Activated CD8-positive, alpha-beta T cell treated with anti-CD3 and anti-CD28 coated beads, Interleukin-2, amount 10 ng/mL, durations not matched to agents 7 days and 5 days (primary cell): Measurements from ENCODE around the gene ERC2. TPM values are rescaled to one million over a fixed set of nuclear protein-coding genes. Genes with fewer than 3 reads are reported as not detected.
A peak's percentile ranks its signal among the peaks of the same experiment; 100 is the strongest.

ENCODE experiments used
- ATAC-seq: fragments of 150-1000 bp; cut with Tn5 transposase; one replicate; pipeline ENCODE4 v1.10.0; 2021; ENCODE audit warnings: moderate library complexity
- CTCF ChIA-PET: fragments of 350-600 bp; sonication (Branson Sonifier 250); formaldehyde crosslinking; loops from one replicate; lab custom pipeline; 2021; ENCODE audit warnings: antibody characterized with exemption; lab: Charles Lee
- POLR2A ChIA-PET: fragments of 350-600 bp; sonication (Branson Sonifier 250); formaldehyde crosslinking; loops from one replicate; lab custom pipeline; 2021; ENCODE audit warnings: antibody characterized with exemption; lab: Charles Lee
- DNase-seq: peaks from one replicate; pipeline ENCODE4 v3.0.0-alpha.2; 2020
- H3K27ac Mint-ChIP-seq: one replicate; pipeline ENCODE4 v1.8.0; 2021; ENCODE audit warnings: mild to moderate bottlenecking, mixed read lengths
- H3K27me3 Mint-ChIP-seq: one replicate; pipeline ENCODE4 v1.8.0; 2021; ENCODE audit warnings: low read depth, mixed read lengths
- H3K36me3 Mint-ChIP-seq: one replicate; pipeline ENCODE4 v1.8.0; 2021; ENCODE audit warnings: low read depth, mixed read lengths
- H3K4me1 Mint-ChIP-seq: one replicate; pipeline ENCODE4 v1.8.0; 2021; ENCODE audit warnings: low read depth, mixed read lengths
- H3K4me3 Mint-ChIP-seq: one replicate; pipeline ENCODE4 v1.8.0; 2021; ENCODE audit warnings: mild to moderate bottlenecking, mixed read lengths
- H3K9me3 Mint-ChIP-seq: one replicate; pipeline ENCODE4 v1.8.0; 2022; ENCODE audit warnings: mixed read lengths; ENCODE audit not compliant: insufficient read depth
- total RNA-seq, 2 experiments: library from RNA; stranded (reverse); gene quantifications; one replicate each; pipeline ENCODE4 v1.2.3, GENCODE V29; 2021

ERC2 gene
- total RNA-seq, 2 experiments from 2014 or later: not detected

DNA sequence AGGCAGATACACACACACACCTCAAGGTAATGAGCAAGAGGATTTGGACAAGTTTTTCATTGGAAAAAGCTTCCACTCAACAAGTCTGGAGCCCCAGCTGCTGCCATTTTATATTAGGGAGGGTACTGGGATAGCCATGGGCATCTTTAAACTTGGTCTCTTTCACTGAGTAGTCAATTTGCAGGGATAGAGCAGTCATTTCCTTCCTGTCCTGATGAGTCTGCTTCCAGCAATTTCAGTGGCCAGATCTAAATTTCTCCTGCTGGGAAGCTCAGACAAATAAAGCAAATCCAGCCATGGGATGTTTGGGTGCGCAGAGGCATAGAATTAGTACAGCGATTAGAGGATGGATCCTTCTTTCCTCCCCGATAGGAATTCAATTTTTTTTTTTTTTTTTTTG, 874 bp upstream of the ERC2 start:
- H3K4me3 Mint-ChIP-seq: no peak overlapping the region

DNA sequence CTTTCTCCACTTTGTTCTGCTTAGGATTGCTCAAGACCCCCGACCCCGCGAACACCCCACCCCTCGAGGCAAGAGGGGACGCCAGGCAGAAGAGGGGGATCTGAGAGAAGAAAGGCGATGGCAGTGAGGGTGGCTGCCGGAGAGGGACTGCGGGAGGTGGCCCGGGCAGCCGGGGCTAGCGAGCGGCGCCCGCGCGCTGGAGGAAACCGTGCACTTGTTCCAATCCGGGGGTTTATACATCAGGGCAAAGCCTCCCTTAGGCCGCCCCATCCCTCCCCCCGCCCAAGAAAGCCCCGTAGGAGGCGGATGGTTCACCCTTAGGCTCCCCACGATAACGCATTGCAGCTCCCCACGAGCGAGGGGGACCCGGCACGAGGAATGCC, 475 bp downstream of the ERC2 start:
- no peaks in the 10 kb centered on the region for H3K36me3 Mint-ChIP-seq
- peak overlapping the region; percentile 55 for H3K4me3 Mint-ChIP-seq
- H3K4me1 Mint-ChIP-seq: peaks cover 3% of the 10 kb centered on the region
- ChIA-PET CTCF (no interaction called here), POLR2A (no interaction called here)
- ATAC-seq: peak; percentile 54
- DNase-seq: no peak
- no peaks in the 10 kb centered on the region for H3K9me3 Mint-ChIP-seq
- H3K27me3 Mint-ChIP-seq: peaks cover 58% of the 10 kb centered on the region
- no peak overlapping the region for H3K27ac Mint-ChIP-seq

More for the DNA sequence above, 874 bp upstream of the ERC2 start:
- no peaks in the 10 kb centered on the region for H3K9me3 Mint-ChIP-seq
- H3K4me1 Mint-ChIP-seq: peaks cover 3% of the 10 kb centered on the region
- H3K36me3 Mint-ChIP-seq: no peaks in the 10 kb centered on the region
- CTCF ChIA-PET: interaction anchor here (0.9 to 1.7 kb wide), 2 partner anchors 12 to 129 kb away, joined by 3 read pairs; no protein-coding TSS in a partner anchor
- no peak overlapping the region for H3K27ac Mint-ChIP-seq
- POLR2A ChIA-PET: no interaction called here
- H3K27me3 Mint-ChIP-seq: peaks cover 64% of the 10 kb centered on the region
- no peak for DNase-seq
- ATAC-seq: no peak

DNA sequence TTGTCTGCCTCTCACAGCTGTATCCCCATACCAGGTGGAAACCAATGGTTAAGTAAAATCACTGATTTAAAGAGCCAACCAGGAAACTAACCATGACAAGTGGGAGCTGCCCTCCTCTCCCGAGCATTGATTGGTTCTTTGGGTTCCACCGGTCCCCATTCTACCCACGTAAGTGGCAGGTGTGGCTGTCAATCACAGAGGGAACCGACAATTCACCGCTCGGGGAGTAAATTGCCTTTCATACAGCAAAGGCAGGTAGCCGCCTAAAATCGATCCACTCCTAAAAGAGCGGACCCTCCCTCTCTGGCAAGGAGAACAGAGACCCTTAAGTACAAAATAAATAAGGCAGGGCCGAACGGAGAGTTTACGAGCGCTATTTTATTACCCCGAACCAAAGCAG, 1.2 kb downstream of the ERC2 start:
- peaks cover 3% of the 10 kb centered on the region for H3K4me1 Mint-ChIP-seq
- no peaks in the 10 kb centered on the region for H3K9me3 Mint-ChIP-seq
- peaks cover 55% of the 10 kb centered on the region for H3K27me3 Mint-ChIP-seq
- ChIA-PET CTCF (no interaction called here), POLR2A (no interaction called here)
- no peaks in the 10 kb centered on the region for H3K36me3 Mint-ChIP-seq
- ATAC-seq (peak; percentile 70), DNase-seq (peak; percentile 46)
- H3K4me3 Mint-ChIP-seq: peak overlapping the region; percentile 55
- no peak overlapping the region for H3K27ac Mint-ChIP-seq

DNA sequence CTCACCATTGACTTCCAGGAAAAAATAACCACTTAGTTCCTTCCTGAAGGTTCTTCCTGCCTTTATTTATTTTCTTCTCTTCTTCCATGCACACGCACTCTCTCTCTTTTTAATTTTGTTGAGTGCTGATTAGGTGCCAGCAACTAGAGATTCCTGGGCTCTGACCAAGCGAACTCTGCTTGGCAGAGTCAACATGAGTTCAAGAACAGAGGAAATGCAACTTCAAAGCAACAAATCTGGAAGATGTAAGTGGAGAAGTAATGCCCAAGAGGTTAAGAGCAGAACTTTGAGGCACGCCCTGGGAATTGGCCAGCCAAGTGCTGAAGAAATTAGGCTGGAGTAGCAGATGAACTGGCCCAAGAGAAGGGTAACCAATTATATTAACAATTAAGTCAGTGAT, 8.5 kb downstream of the ERC2 start:
- ATAC-seq (no peak), DNase-seq (no peak)
- H3K9me3 Mint-ChIP-seq: no peaks in the 10 kb centered on the region
- no peaks in the 10 kb centered on the region for H3K36me3 Mint-ChIP-seq
- peaks cover 24% of the 10 kb centered on the region for H3K27me3 Mint-ChIP-seq
- H3K27ac Mint-ChIP-seq: no peak overlapping the region
- H3K4me1 Mint-ChIP-seq: no peaks in the 10 kb centered on the region
- CTCF ChIA-PET: no interaction called here
- POLR2A ChIA-PET: no interaction called here
- no peak overlapping the region for H3K4me3 Mint-ChIP-seq

DNA sequence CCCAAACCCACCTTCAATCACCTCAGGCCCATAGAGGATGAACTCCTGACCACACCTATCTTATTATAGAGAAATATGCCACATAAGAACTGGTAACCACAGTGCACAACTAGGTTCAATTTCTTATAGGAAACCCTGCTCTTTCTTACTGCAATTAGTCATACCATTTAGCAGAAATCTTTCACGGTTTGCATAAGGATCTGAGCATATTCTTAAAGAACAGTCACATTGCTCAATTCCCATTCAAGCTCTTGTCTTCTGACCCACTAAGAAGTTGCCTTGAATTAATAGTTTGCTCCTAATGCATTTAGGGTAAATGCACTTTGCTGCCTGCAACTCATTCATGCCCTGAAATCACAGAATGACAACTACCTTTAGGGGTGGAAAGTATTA, 9.2 kb downstream of the ERC2 start:
- Mint-ChIP-seq H3K9me3 (no peaks in the 10 kb centered on the region), H3K36me3 (no peaks in the 10 kb centered on the region), H3K4me3 (no peak overlapping the region)

DNA sequence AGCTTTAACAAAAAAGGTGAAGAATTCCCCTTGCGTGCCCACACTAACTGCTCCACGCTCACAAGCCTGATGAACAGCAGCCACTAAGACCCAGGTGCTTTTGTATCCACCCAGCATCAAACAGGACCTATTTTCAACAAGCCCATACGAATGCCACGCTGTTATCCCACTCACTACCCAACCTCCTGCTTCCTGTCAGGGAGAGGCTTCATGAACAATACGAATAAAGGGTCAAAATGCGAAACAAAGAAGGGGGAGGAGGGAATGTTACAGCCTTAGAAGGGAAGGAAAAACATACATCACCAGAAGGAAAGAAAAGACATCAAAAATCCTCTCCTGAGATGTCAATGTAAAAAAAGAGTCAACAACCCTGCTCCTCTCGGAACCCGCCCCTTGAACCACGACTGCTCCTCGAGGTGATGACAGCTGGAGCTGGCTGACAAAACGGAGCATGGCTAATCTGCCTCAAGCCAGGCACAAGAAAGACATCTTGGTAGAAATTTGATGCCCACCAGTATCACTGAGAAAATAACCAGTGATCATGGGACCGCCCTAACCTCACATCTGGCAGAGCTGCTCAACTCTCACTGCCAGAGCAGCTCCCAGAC, 9.7 kb downstream of the ERC2 start:
- Mint-ChIP-seq H3K36me3 (no peaks in the 10 kb centered on the region), H3K27me3 (peaks cover 21% of the 10 kb centered on the region), H3K9me3 (no peaks in the 10 kb centered on the region), H3K27ac (no peak overlapping the region), H3K4me1 (no peaks in the 10 kb centered on the region), H3K4me3 (no peak overlapping the region)
- ATAC-seq (no peak), DNase-seq (no peak)
- ChIA-PET POLR2A (no interaction called here), CTCF (no interaction called here)

More for the DNA sequence above, 9.2 kb downstream of the ERC2 start:
- Mint-ChIP-seq H3K27ac (no peak overlapping the region), H3K27me3 (peaks cover 22% of the 10 kb centered on the region), H3K4me1 (no peaks in the 10 kb centered on the region)
- DNase-seq: no peak
- no peak for ATAC-seq
- CTCF ChIA-PET: no interaction called here
- POLR2A ChIA-PET: no interaction called here

DNA sequence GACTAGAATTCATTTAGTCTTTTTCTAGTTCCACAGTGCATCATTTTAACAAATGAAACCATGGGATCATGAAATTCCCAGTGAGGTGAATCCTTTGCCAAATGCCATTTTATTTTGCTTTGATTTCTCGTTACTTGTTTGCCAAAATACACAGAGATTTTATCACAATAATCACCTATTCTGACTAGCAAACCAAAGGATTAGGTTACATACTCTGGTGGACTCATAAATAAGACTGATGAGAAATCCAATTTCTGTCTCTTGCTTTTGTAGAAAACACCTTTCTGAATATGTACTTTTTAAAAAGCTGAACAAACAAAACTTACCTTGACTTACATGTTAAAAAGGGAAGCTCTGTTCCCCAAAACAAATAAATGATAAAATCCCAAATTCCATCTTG, 12.2 kb downstream of the ERC2 start:
- H3K4me3 Mint-ChIP-seq: no peak overlapping the region
- H3K27me3 Mint-ChIP-seq: peaks cover 24% of the 10 kb centered on the region

DNA sequence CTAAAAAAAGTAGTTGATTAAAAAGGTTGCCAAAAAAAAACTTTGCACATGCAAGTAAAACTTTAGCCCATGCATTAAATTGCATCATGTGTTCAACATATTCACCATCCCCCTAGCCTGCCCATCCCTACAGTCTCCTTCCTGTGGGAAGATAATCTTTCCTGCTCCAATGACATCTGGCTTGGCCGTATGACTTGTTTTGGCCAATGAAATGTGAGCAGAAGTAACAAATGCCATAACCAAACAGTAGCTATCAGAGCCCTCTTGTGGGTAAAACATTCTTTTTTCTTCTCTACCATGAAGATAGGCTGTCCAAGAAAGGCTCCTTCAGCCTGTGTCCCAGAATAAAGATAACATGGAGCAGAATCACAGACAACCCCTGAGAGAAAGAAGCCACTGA, 15.3 kb downstream of the ERC2 start:
- Mint-ChIP-seq H3K4me3 (no peak overlapping the region), H3K36me3 (no peaks in the 10 kb centered on the region), H3K27me3 (peaks cover 19% of the 10 kb centered on the region), H3K9me3 (no peaks in the 10 kb centered on the region), H3K4me1 (no peaks in the 10 kb centered on the region), H3K27ac (no peak overlapping the region)
- ChIA-PET CTCF (no interaction called here), POLR2A (no interaction called here)
- no peak for ATAC-seq
- no peak for DNase-seq

More for the DNA sequence above, 12.2 kb downstream of the ERC2 start:
- Mint-ChIP-seq H3K36me3 (no peaks in the 10 kb centered on the region), H3K9me3 (no peaks in the 10 kb centered on the region), H3K27ac (no peak overlapping the region), H3K4me1 (no peaks in the 10 kb centered on the region)
- CTCF ChIA-PET: no interaction called here
- ATAC-seq (no peak), DNase-seq (no peak)
- POLR2A ChIA-PET: no interaction called here

DNA sequence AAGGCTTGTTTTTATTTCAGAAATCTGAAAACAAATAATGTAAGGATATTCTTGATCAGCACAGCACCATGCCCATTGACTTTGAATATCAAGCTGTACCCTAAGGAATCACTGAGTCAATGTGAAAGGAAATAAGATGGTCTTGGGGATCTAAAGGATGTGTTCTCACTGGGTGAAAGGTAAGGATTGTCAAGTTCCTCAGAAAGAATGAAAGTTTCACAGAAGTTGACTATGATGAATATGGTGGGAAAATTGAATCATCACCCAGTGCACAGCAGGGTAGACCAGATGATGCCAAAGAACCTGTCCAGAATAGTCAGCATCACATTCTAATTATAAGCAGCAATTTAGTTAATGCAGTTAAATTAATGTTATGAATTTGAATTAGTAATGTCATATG, 16.2 kb downstream of the ERC2 start:
- ChIA-PET CTCF (no interaction called here), POLR2A (interaction anchor here (0.6 kb wide), 1 partner anchor 216 kb away, joined by 3 read pairs; no protein-coding TSS in a partner anchor)
- no peak for ATAC-seq
- H3K4me3 Mint-ChIP-seq: no peak overlapping the region
- H3K36me3 Mint-ChIP-seq: no peaks in the 10 kb centered on the region
- peaks cover 12% of the 10 kb centered on the region for H3K27me3 Mint-ChIP-seq
- H3K9me3 Mint-ChIP-seq: no peaks in the 10 kb centered on the region
- DNase-seq: no peak
- H3K27ac Mint-ChIP-seq: no peak overlapping the region
- H3K4me1 Mint-ChIP-seq: no peaks in the 10 kb centered on the region

DNA sequence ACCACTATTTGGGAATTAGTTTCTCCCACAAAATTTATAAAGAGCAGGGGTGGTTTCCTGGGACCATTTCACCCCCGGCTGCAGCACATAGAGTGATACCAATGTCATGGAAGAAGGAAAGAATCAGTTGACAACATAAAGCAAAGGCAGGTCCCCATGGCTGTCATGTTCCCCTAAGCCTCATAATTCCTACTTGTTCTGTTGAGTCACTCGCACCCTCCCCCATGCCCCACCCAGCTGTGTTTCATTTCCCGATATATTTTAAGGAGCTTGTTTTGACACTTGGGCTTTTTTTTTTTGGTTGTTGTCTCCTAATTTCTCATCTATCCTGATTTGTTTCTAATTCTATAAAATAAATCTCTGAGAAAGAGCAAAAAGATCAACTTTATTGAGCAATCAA, 24.9 kb downstream of the ERC2 start:
- peaks cover 2% of the 10 kb centered on the region for H3K27me3 Mint-ChIP-seq
- H3K4me3 Mint-ChIP-seq: no peak overlapping the region
- H3K4me1 Mint-ChIP-seq: no peaks in the 10 kb centered on the region
- DNase-seq: no peak
- H3K36me3 Mint-ChIP-seq: no peaks in the 10 kb centered on the region
- peaks cover 6% of the 10 kb centered on the region for H3K9me3 Mint-ChIP-seq
- ATAC-seq: no peak
- CTCF ChIA-PET: no interaction called here
- POLR2A ChIA-PET: no interaction called here
- H3K27ac Mint-ChIP-seq: no peak overlapping the region

DNA sequence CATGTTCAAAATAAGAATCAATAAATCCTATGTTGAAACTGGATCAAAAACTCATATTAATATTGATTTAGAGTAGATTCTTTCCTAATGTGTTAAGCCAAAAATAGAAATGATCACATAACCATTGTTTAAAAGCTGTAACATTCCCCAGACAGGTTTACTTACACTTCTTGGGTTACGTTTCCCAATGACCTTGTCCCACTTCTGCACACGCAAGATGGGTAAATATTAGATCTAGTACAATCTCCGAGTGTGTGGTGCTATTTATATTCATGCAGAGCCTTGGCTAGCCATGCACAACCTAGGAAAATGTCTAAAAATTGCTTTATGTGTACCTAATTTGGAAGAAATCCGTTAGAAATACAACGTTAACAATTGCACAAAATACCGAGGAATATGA, 39.6 kb downstream of the ERC2 start:
- H3K9me3 Mint-ChIP-seq: no peaks in the 10 kb centered on the region
- ATAC-seq (no peak), DNase-seq (no peak)
- H3K36me3 Mint-ChIP-seq: no peaks in the 10 kb centered on the region
- peaks cover 3% of the 10 kb centered on the region for H3K27me3 Mint-ChIP-seq
- ChIA-PET POLR2A (no interaction called here), CTCF (no interaction called here)
- no peaks in the 10 kb centered on the region for H3K4me1 Mint-ChIP-seq
- H3K4me3 Mint-ChIP-seq: no peak overlapping the region
- no peak overlapping the region for H3K27ac Mint-ChIP-seq

DNA sequence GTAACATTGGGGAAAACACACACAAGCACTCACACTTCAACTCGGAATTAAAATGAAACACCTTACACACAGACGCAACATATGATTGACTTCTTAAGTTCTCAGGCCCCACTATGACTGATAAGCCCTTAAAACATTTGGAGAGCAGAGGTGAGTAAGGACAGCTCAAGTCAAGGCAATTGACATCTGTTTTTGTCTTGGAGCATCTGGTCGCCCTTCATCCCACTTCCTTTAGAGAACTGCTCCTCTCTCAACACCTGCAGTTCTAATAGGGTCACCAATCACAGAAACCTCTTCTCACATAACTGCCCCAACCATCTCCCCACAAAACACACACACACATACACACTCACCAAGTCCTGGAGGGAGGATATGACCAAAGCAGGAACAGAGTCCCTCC, 43.4 kb downstream of the ERC2 start:
- Mint-ChIP-seq H3K27me3 (peaks cover 3% of the 10 kb centered on the region), H3K27ac (no peak overlapping the region), H3K36me3 (no peaks in the 10 kb centered on the region), H3K9me3 (no peaks in the 10 kb centered on the region), H3K4me3 (no peak overlapping the region), H3K4me1 (no peaks in the 10 kb centered on the region)
- POLR2A ChIA-PET: no interaction called here
- ATAC-seq (no peak), DNase-seq (no peak)
- CTCF ChIA-PET: no interaction called here

DNA sequence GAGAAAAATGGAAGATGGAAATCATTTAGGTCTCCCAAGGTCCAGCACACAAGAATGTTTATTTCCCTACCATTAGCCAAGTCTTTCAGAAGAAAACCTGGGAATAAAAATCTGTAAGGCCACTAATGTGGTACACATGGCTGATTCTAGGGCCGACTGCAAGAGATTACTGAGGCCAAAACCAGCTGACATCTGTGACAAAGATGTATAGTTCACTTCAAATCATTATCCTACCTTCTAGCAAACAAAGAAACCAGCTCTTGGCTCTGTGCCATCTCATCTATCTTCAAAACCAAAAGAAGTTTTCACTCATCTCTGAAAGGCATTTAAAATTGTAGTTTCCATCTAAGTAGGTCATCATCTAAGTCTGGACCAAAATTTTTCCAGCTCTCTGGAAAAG, 43.9 kb downstream of the ERC2 start:
- Mint-ChIP-seq H3K9me3 (no peaks in the 10 kb centered on the region), H3K4me3 (no peak overlapping the region), H3K4me1 (no peaks in the 10 kb centered on the region), H3K27me3 (peaks cover 3% of the 10 kb centered on the region), H3K36me3 (no peaks in the 10 kb centered on the region), H3K27ac (no peak overlapping the region)
- ATAC-seq (no peak), DNase-seq (no peak)
- ChIA-PET POLR2A (no interaction called here), CTCF (no interaction called here)
